HG03457 (cell line): Measurements from ENCODE around the gene TUBB6.

ENCODE experiments used
- ATAC-seq: cut with Tn5 transposase; IDR thresholded peaks from one replicate; pipeline ENCODE4 v1.9.1; 2021; ENCODE audit warnings: moderate number of reproducible peaks; ENCODE audit not compliant: unreplicated experiment

Gene TUBB6

DNA sequence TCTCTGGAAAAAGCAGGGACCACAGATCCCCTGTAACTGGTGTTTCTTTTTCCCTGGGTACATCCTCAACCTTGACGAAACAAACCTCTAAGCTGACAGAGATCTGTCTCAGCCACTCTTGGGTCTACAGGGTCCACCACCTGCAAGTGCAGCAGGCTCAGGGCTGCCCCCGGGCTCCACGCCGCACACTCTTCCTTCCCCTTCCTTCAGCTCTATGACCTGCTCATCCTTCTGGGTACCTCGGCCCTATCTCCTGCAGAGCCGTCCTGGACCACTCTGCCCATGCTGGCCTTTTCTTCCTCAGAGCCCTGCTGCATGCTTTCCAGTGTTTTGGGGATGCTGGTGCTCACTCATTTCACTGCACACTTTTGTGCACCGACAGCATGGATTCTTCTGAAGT lies 27.5 kb downstream of the TUBB6 start:
- ATAC-seq, result no peak

GRCh38 chr18:12336171-12336613 lies 28.2 kb downstream of the TUBB6 start:
- no peak for ATAC-seq

- no peak for ATAC-seq
These were observed 28.8 kb downstream of the TUBB6 start for GRCh38 chr18:12336887-12337286.

DNA sequence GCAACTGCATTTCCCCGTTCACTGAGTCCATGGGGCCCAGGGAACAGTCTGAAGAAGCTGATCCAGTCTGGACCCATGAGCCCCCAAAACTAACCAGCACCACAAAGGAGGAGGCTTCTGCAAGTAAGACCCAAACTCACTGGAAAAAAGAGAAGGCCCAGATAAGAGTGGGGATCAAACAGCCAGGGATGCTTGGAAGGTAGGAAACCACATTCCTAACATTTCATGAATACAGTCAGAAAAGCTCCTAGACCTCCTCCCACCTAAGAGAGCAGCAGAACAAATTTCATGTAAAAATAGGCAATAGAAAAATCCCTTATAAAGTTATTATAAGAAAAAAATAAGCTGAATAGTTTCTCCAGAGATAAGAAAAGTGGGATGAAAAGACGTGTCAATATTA lies 30.3 kb downstream of the TUBB6 start:
- no peak for ATAC-seq

DNA sequence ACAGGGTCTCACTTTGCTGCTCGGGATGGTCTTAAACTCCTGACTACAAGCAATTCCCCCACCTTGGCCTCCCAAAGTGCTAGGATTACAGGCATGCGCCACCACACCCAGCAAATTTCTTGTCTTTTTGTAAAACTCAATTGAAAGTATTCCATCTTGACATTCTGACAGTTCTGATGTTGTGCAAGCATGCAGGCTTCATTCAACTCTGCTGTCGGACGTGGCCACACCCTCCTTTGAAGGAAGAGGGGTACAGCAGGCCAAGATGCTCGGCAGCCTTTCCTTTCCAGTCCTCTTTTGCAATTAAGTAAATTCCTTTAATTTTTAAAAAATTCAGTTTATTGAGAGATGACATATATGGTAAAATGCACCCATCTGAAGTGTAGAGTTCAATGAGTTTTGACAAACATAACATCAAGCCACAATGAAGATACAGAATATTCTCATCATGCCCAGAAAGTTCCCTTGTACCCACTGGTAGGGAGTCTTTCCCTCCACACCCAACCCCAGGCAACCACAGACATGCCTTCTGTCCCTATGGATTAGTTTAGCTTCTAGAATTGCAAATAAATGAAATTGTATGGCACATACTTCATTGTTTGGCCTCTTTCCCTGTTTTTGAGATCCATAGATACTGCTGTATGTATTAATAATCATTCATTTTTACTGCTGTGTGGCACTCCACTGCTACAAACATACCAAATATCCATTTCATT lies 33.1 kb downstream of the TUBB6 start:
- ATAC-seq, result no peak

DNA sequence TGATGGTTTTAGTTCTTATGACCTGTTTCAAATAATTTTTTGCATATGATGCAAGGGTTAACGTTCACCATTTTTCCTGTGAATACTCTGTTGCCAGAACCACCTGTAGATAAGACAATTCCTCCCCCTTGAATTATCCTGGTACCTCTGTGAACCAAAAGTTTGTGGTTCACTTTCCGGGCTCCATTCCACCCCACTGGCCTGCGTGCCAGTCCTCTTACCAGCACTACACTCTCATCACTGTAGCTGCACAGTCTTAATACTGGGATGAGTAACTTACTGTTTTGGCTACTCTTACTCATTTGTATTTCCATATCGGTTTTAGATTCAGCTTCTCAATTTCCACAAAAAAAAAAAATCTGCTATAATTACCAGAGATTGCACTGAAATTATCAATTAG lies 34.6 kb downstream of the TUBB6 start:
- no peak for ATAC-seq

GRCh38 chr18:12345491-12346239 lies 37.6 kb downstream of the TUBB6 start:
- no peak for ATAC-seq

DNA sequence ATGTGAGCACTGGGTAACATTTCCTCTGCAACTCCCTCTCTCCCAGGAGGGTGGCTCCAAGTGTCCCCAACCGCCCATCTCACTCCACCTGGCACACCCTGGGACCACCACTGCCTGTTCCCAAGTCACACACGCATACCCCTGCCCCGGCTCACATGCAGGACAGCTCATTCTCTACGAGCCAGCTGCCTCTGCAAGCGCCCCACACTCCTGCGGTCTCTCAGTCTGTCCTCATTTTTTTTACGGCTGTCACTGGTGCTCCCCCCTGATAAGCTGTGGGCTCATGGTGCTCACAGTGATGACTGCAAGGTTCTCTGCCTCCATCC lies 38.2 kb downstream of the TUBB6 start:
- no peak for ATAC-seq

DNA sequence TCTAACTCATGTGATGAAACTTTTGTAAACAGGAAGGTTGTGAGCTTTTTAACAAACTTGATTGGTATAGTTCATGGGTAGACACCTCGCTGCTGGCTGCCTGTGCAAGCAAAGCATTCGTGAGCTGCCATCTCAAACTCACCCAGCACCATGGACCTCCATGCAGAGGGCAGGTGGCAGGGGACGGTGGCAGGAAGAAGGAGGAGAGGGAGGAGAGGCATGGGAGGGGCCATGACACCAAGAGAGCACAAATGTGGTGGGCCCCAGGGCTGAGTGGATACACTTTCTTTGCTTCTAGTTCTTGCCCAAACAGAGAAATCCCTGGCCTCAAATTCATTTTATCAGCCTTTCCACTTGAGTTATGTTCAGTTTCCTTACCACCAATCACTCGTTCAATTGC lies 39.9 kb downstream of the TUBB6 start:
- no peak for ATAC-seq

DNA sequence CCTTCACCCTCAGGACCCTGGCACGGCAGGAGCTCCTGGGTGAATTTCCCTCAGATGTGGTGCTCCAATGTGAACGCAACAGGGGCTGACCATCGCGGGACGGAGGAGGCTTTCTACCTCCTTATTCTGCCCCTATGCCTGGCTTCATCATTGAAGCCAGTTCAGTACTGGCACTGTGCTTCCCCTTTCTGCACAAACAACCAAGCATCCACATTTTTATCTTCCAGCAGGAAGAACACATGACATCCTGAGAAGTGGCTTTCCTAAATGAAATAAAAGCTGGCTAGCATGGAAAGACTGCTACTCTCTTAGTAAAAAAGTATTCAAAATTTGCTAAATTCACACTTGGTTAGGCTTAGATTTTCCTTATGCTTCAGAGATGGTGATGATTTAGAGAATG lies 44.1 kb downstream of the TUBB6 start:
- no peak for ATAC-seq

- ATAC-seq, result no peak
These were observed 51.5 kb downstream of the TUBB6 start for GRCh38 chr18:12359515-12359927.

DNA sequence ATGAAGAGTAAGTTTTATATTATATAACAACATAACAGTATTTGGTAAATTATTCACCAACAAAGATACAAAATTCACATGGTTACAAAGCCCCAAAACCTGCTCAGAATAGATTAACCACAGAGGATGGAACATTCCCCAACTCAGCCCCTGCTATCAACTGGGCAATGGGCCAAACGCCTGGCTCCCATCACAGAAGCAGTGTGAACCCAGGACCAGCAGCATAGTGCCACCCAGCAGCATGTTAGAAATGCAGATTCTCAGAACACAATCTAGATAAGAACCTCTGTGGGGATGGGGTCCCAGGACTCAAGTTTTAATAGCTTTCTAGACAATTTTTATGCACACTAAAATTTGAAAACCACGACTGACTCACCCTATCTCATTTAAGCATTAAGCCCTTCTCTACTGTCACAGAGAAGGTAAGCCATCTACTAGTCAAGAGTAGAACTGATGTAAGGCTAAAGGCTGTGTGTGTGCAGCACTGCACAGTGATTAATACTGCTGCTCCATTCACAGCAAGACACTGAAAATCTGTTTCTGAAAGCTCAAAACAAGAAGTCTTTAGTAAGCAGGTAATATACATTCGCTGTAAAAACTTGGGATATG lies 53.8 kb downstream of the TUBB6 start:
- no peak for ATAC-seq

DNA sequence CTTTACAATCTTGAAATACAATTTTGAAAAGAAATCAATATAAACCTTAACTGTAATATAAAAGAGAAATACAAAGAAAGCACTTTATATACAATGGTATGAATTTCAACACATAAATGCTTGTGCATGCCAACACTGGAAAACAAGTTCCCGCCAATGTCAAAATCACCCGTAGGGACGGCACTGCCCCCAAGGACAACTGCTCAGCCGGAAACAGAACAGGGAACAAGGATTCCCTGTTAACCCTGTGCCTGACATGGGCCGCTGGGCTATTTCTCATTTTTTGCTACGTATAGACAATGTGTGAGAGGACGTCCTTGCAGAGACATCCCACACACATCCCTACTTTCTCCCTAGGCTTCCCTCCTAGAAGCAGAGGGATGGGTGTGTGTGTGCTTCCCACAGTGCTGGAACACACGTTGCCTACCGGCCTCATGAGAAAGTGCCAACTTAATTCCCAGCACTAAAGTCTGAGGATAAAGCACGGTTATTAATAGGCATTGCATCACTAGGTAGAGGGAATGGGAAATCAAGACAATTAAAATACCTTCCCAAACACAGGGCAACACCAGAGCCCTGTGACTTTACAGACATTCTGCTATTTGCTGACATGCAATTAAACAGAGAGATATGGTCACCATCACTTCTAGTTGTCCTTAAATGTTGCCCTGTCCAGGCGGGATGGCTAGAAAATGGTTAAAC lies 54.6 kb downstream of the TUBB6 start:
- ATAC-seq, result no peak

DNA sequence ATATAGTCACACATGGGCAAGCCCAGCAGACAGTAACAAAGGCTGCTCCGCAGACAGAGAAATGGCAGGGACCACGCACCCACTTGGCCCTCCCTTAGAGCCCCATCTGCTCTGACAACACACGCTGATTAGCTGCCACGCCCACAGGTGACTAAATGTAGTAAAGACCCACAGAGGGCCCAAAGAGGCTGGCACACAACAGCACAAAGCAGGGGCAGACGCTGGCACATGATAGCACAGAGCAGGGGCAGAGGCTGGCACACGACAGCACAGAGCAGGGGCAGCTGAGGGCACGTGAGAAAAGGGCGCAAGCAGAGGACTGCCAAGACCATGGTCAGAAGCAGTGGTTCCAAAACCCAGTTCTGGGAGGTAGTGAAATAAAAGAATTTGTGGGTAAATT lies 58.3 kb downstream of the TUBB6 start:
- no peak for ATAC-seq

- no peak for ATAC-seq
These were observed 58.7 kb downstream of the TUBB6 start for GRCh38 chr18:12366784-12367183.

DNA sequence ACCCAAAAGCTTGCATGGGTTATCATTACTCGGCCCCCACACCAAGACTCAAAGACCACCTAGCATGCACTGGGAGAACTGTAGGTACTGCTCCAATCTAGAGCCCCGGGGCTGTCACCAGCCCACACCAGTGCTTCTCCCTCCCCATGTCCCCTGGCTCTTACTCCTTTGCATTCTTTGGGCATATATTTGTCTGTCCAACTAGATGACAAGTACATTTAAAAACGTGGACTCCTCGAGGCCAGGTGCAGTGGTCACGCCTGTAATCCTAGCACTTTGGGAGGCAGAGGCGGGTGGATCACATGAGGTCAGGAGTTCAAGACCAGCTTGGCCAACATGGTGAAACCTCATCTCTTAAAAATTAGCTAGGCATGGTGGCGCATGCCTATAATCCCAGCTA lies 61.2 kb downstream of the TUBB6 start:
- ATAC-seq, result no peak

DNA sequence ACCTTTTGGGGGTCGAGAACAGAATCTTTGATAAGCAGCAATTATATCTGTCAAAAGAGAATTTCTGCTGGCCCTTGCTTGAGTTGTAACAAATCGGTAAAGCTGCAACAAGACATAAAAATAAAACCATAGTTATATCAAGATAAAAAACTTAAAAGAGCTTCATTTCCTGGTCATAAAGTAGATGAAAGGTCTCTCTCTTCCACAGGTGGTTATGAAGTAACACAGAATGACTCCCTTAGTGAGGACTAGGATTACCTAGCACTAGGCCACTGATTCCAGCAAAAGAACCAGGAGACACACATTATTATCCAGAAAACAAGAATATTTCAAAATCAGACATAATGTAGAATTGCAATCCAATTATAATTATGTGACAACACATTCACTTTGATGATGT lies 63.5 kb downstream of the TUBB6 start:
- ATAC-seq, result no peak

DNA sequence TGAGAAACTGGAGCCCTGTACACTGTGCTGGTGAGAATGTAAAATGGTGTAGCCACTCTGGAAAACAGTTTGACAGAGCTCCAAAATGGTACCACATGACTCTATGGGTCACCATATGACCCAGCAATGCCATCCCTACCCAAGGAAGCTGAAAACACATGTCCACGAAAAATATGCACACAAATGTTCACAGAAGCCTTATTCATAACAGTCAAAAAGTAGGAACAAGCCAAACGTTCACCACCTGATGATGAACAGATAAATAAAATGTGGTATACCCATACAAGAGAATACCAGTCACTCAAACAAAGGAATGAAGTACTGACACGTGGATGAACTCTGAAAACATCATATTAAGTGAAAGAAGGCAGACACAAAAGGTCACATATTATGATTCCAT lies 64.4 kb downstream of the TUBB6 start:
- no peak for ATAC-seq

- ATAC-seq, result no peak
These were observed 65.2 kb downstream of the TUBB6 start for GRCh38 chr18:12373116-12373770.

DNA sequence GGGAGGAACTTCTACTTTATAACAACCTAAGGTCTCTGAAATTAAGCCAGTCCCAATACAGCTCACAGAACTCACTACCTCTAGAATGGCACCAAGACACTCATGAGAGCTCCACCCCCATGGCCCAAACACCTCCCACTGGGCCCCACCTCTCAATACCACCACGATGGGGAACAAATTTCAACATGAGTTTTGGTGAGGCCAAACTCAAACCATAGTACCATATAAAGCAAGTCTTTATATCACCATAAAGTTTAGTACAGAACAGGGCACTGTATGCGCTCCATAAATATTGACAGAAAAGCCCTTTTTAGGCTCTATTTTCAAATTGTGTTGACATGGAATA lies 65.7 kb downstream of the TUBB6 start:
- no peak for ATAC-seq

DNA sequence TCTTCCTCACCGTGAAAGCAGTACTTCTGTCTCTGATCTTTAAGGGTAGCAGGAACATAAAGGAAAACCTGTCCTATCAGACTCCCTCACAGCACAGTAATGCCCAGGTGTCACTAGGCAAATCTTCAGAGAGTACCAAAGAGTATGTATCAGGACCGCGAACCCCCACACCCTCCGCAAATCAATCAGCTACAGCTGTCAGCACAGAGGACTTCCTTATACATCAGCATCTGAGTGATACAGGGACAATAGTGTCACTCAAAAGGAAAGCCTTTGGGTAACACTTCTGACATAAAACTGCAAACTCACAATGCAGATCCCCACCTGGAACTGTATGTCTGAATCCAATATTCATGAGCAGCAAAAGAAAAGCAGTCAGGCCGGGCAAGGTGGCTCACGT lies 66.4 kb downstream of the TUBB6 start:
- ATAC-seq, result no peak
